Chondrocyte (in vitro differentiated cells): ENCODE data around the gene PTPRN2. TPM values are rescaled to one million over a fixed set of nuclear protein-coding genes. Genes with fewer than 3 reads are reported as not detected.

Experiments
- DNase-seq: peaks from one replicate; pipeline ENCODE4 v3.0.0; 2021; ENCODE audit warnings: mixed read lengths, low spot score
- H3K27ac Mint-ChIP-seq: one replicate; pipeline ENCODE4 v1.8.0; 2021; ENCODE audit warnings: mild to moderate bottlenecking, moderate library complexity, mixed read lengths; ENCODE audit not compliant: unreplicated experiment
- H3K27me3 Mint-ChIP-seq: 2 replicates; pipeline ENCODE4 v1.8.0; 2021; ENCODE audit warnings: low read depth, mixed read lengths
- H3K36me3 Mint-ChIP-seq: 2 replicates; pipeline ENCODE4 v1.8.0; 2021; ENCODE audit warnings: low read depth, mixed read lengths
- H3K4me1 Mint-ChIP-seq: 2 replicates; pipeline ENCODE4 v1.8.0; 2021; ENCODE audit warnings: low read depth, mild to moderate bottlenecking, mixed read lengths
- H3K4me3 Mint-ChIP-seq: one replicate; pipeline ENCODE4 v1.8.0; 2021; ENCODE audit warnings: mild to moderate bottlenecking, moderate library complexity, mixed read lengths; ENCODE audit not compliant: unreplicated experiment
- H3K9me3 Mint-ChIP-seq: 2 replicates; pipeline ENCODE4 v1.8.0; 2021; ENCODE audit warnings: low read depth, mixed read lengths
- CTCF ChIP-seq: fragments of 200-600 bp; sonication (generic); IDR thresholded peaks from 2 replicates; pipeline ENCODE4 v1.5.0; 2021; ENCODE audit warnings: antibody characterized with exemption, mild to moderate bottlenecking, moderate library complexity
- total RNA-seq: library from RNA; stranded (reverse); gene quantifications from 3 replicates; pipeline ENCODE4 v1.2.1, GENCODE V29; 2021

PTPRN2 gene
- total RNA-seq, 1 donor from 2014 or later, result 0.30 TPM

- Mint-ChIP-seq H3K27ac (no peak overlapping the region), H3K4me3 (no peak overlapping the region), H3K9me3 (peaks cover 6% of the 10 kb centered on the region), H3K4me1 (no peaks in the 10 kb centered on the region), H3K27me3 (peaks cover 2% of the 10 kb centered on the region), H3K36me3 (no peaks in the 10 kb centered on the region)
- TF ChIP-seq CTCF, result no peak
- DNase-seq, result no peak
These were observed 100.7 kb downstream of the PTPRN2 start for GRCh38 chr7:158486919-158487318.

GRCh38 chr7:158484801-158485531 is 102.7 kb downstream of the PTPRN2 start:
- Mint-ChIP-seq H3K4me1 (no peaks in the 10 kb centered on the region), H3K4me3 (no peak overlapping the region), H3K9me3 (peaks cover 22% of the 10 kb centered on the region), H3K27ac (no peak overlapping the region), H3K36me3 (no peaks in the 10 kb centered on the region), H3K27me3 (no peaks in the 10 kb centered on the region)
- no peak for DNase-seq
- no peak for TF ChIP-seq CTCF

- Mint-ChIP-seq H3K9me3 (peaks cover 22% of the 10 kb centered on the region), H3K36me3 (no peaks in the 10 kb centered on the region)
These were observed 105.1 kb downstream of the PTPRN2 start for GRCh38 chr7:158482480-158482879.

GRCh38 chr7:158479664-158480025 is 108.0 kb downstream of the PTPRN2 start:
- Mint-ChIP-seq H3K4me3 (no peak overlapping the region), H3K27me3 (no peaks in the 10 kb centered on the region), H3K36me3 (no peaks in the 10 kb centered on the region), H3K27ac (no peak overlapping the region), H3K9me3 (peaks cover 21% of the 10 kb centered on the region), H3K4me1 (no peaks in the 10 kb centered on the region)
- no peak for DNase-seq
- no peak for TF ChIP-seq CTCF

More at GRCh38 chr7:158482480-158482879, 105.1 kb downstream of the PTPRN2 start:
- TF ChIP-seq CTCF, result no peak
- no peak for DNase-seq
- Mint-ChIP-seq H3K27me3 (no peaks in the 10 kb centered on the region), H3K4me1 (no peaks in the 10 kb centered on the region), H3K4me3 (no peak overlapping the region), H3K27ac (no peak overlapping the region)

- no peak for DNase-seq
- Mint-ChIP-seq H3K9me3 (peaks cover 21% of the 10 kb centered on the region), H3K36me3 (no peaks in the 10 kb centered on the region), H3K4me3 (no peak overlapping the region), H3K27ac (no peak overlapping the region), H3K27me3 (no peaks in the 10 kb centered on the region), H3K4me1 (no peaks in the 10 kb centered on the region)
- TF ChIP-seq CTCF, result no peak
These were observed 108.5 kb downstream of the PTPRN2 start for GRCh38 chr7:158479021-158479663.
